Activated CD4-positive, alpha-beta T cell treated with anti-CD3 and anti-CD28 coated beads, Interleukin-2, amount 50 U/mL, for 4 hours (primary cell): ENCODE results near the gene BIRC7.
A peak's percentile ranks its signal among the peaks of the same experiment; 100 is the strongest.

Source experiments
- DNase-seq, 2 experiments: peaks; one replicate each; pipeline ENCODE4 v3.0.0-alpha.2; 2020

The BIRC7 gene

GRCh38 chr20:63268671-63269439 is 33.1 kb downstream of the BIRC7 start:
- no peak for DNase-seq

- DNase-seq: no peak
Observed at GRCh38 chr20:63269724-63270123, 34.0 kb downstream of the BIRC7 start.

GRCh38 chr20:63270606-63271325 is 35.1 kb downstream of the BIRC7 start:
- no peak for DNase-seq

- DNase-seq: peak; percentile 82 to 88
Observed at GRCh38 chr20:63272105-63273058, 36.7 kb downstream of the BIRC7 start, which contains the start of gene ARFGAP1. TSS of gene ARFGAP1 (plus strand) at chr20:63272813. CDS start at chr20:63275581, 2,768 bp downstream.

GRCh38 chr20:63273059-63273579 is 37.4 kb downstream of the BIRC7 start:
- DNase-seq: no peak

- no peak for DNase-seq
Observed at GRCh38 chr20:63273635-63274380, 38.1 kb downstream of the BIRC7 start.

- DNase-seq: no peak
Observed at GRCh38 chr20:63274381-63275228, 38.9 kb downstream of the BIRC7 start.

GRCh38 chr20:63275825-63276224 is 40.1 kb downstream of the BIRC7 start:
- no peak for DNase-seq

GRCh38 chr20:63276956-63277355 is 41.3 kb downstream of the BIRC7 start:
- DNase-seq: no peak

- DNase-seq: no peak
Observed at GRCh38 chr20:63277466-63278272, 42.0 kb downstream of the BIRC7 start.

- DNase-seq: no peak
Observed at GRCh38 chr20:63278661-63279060, 43.0 kb downstream of the BIRC7 start.

- no peak for DNase-seq
Observed at GRCh38 chr20:63279931-63280330, 44.2 kb downstream of the BIRC7 start.

GRCh38 chr20:63280371-63280770 is 44.7 kb downstream of the BIRC7 start:
- no peak for DNase-seq

GRCh38 chr20:63280929-63281545 is 45.3 kb downstream of the BIRC7 start:
- DNase-seq: no peak

GRCh38 chr20:63281742-63282665 is 46.3 kb downstream of the BIRC7 start:
- no peak for DNase-seq

GRCh38 chr20:63282946-63283345 is 47.2 kb downstream of the BIRC7 start:
- DNase-seq: no peak

- no peak for DNase-seq
Observed at GRCh38 chr20:63283397-63284082, 47.8 kb downstream of the BIRC7 start.

GRCh38 chr20:63284083-63284440 is 48.4 kb downstream of the BIRC7 start:
- no peak for DNase-seq
